CD4-positive, alpha-beta T cell treated with Interleukin-10 for 1 hour (primary cell): Measurements from ENCODE around the gene TTC39C.
"Not testable (repeated sequence)": the region's sequence is repeated elsewhere in the genome, so short reads cannot be mapped to it uniquely, and the experiment has no call there.

ENCODE experiments used
- DNase-seq: peaks from one replicate; pipeline ENCODE4 v3.0.0-alpha.2; 2020

Gene TTC39C

DNA sequence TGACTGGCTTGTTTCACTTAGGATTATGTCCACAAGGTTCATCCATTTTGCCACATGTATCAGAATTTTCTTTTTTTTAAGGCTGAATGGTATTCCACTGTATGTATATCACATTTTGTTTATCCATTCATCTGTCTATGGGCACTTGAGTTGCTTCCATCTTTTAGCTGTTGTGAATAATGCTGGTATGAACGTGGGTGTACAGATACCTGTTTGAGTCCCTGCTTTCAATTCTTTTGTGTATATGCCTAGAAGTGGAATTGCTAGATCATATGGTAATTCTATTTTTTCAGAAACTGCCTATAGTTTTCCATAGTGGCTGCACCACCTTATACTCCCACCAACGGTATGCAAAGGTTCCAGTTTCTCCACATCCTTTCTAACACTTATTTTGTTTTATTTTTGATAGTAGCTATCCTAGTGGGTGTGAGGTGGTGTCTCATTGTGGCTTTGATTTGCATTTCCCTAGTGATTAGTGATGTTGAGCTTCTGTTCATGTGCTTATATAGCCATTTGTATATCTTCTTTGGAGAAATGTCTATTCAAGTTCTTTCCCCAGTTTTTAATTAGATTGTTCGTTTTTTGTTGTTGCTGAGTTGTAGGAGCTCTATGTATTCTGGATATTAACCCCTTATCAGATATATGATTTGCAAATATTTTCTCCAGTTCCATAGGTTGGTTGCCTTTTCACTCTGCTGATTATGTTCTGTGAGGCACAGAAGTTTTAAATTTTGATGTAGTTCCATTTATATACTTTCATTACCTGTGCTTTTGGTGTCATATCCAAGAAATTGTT lies 40.7 kb downstream of the TTC39C start:
- DNase-seq, result no peak

DNA sequence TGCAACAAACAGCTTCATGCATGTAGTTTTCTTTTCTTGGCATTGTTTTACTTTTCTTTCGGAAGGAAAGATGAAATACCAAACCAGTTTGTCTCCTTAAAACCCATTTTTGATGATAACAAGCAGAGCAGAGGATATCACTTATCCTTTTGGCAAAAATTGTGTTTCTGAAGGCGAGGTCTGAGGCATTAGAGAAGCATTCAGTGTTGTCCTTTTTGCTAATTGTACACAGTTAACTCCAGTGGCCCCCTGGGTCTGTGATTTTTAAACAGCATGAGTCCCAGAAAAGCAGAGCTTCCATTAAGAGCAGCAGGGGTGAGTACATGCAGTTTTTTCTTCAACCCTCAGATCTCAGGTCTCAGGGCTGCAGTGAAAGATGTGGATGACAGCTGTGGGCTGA lies 41.3 kb downstream of the TTC39C start:
- DNase-seq, result no peak

DNA sequence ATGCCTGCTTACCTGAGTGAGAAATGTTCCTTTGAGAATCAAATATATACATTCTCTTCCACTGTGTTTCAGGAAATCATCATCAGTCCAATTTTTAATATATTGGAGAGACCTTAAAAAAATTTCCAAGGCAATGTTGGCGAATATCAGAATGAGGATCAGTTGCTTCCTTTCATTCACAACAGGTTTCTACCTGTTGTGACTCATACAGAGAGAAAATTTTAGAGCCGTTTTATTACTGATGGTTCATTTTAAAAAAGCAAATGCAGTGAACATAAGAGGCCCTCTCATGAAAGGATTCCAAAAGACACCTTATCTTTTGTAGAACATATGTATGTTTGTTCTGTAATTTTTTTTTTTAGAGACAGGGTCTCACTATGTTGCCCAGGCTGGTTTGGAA lies 42.0 kb downstream of the TTC39C start:
- no peak for DNase-seq

GRCh38 chr18:24057804-24058203 lies 43.2 kb downstream of the TTC39C start:
- DNase-seq, result no peak

GRCh38 chr18:24059385-24059784 lies 44.8 kb downstream of the TTC39C start:
- not testable (repeated sequence) for DNase-seq

DNA sequence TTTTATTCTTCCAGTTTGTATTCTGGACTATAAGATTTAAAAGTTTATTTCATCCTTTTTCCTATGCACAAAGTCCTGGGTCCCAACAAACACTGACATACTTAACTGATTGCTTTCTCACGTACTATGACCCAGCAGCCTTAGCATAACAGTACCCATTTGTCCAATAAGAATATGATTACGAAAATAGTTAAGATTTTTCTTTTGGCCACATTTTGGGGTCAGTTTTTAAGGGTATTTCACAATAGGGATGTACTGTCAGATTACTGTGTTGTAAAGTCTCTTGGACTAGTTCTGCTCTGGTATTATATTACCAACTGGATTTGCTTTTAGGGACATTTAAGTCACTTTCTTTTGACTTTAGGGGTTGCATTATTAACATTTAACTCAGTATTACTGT lies 46.1 kb downstream of the TTC39C start:
- no peak for DNase-seq

- DNase-seq, result no peak
These were observed 48.7 kb downstream of the TTC39C start for GRCh38 chr18:24063121-24063731.

DNA sequence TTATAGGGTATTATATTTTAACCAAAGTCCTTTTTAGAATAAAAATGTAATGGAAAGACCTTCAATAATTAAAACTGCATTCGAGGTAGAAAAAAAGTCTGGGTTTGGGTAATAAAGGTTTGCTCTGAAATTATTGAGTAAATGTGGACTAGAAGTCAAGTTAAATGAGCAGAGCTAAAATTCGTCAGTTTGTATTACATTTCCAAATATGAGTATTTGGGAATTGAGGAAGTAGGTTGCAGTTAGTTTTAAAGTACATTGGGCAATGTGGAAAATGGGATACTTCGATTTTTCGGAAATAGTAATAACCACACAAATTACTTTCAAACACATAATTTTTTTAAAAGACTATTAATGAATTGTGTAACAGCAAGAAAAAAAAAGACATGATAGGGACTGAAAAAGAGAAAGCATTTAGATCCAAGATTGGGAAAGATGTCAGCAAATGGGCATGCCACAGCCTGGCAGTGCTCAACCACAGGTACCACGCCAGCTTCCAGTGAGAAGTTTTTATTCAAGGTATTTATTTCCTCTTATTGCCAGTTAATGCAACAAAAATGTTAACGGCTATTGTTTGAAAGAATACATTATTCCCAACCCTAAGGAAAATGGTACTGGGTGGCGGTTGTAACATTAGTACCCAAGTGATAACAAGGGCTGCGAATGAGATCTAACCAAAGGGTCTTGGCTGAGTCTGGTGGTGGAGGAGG lies 50.0 kb downstream of the TTC39C start:
- DNase-seq, result no peak

DNA sequence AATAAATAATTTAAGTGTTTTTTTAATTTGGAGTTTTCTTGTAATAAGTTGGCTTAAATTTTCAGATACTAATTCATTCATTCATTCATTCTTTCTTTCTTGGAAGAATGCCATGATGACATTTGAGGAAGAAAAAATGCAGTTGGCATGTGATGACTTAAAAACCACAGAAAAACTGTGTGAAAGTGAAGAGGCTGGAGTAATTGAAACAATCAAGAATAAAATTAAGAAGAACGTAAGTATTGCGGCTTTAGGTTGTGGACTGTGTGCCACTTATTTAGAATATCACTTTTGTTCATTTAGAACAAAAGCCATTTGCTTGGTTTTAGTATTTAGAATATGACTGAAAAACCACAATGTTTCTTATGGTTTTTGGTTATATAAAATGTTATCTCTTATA lies 51.4 kb downstream of the TTC39C start:
- DNase-seq, result no peak

DNA sequence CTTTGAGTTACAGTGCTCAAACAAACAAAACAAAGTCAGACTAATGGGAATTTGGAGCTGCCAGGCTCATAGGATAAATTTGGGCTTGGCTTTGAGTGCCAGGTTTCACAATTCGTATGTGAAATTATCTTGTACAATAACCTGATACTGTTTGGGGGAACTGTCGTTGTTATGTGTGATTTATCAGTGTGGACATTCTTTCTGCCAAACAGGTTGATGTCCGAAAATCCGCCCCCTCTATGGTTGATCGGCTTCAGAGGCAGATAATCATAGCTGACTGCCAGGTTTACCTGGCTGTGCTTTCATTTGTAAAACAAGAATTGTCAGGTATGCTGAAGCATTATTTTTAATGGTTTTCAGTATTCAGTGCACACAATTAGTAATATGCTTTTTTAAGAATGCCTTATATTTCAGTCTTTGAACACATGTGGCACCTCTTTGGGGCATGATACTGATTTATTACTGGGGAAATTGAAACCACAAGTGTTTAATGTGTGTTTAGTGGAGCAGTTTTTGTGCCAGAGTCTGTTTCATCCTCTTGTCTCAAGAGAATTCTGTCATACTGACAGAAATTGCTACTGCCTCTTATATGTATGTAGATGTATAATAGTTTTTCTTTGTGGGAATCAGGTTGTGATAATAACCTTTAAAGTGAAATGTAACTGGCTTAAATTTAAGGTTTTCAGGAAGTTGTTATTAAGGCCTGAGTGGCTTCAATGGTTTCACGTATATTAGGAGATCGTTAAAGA lies 54.6 kb downstream of the TTC39C start:
- DNase-seq, result no peak

- no peak for DNase-seq
These were observed 56.5 kb downstream of the TTC39C start for GRCh38 chr18:24071029-24071428.

GRCh38 chr18:24071779-24072178 lies 57.2 kb downstream of the TTC39C start:
- no peak for DNase-seq

GRCh38 chr18:24072743-24073142 lies 58.2 kb downstream of the TTC39C start:
- no peak for DNase-seq

- no peak for DNase-seq
These were observed 59.2 kb downstream of the TTC39C start for GRCh38 chr18:24073791-24074190.

- DNase-seq, result not testable (repeated sequence)
These were observed 60.2 kb downstream of the TTC39C start for GRCh38 chr18:24074757-24075156.

- peak; percentile 40 for DNase-seq
These were observed 61.4 kb downstream of the TTC39C start for GRCh38 chr18:24075767-24076597.

GRCh38 chr18:24076950-24077349 lies 62.4 kb downstream of the TTC39C start:
- no peak for DNase-seq

DNA sequence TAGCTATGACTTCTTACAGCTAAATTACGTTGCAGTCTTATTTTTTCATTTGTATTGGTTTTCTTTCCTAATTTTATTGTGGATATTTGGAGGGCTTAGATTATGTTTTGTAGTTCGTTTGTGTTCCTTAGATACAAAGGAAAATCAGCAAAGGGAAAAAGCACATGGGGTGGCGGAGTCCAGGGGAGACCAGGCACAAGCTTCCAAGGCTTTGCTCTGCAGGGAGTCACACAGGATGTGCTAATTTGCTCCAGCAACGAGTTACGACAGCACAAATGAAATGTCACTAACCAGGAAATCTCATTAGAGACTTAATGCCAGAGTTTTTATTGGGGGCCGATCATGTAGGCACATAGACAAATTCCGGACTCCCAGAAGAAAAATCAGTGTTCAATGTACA lies 63.8 kb downstream of the TTC39C start:
- no peak for DNase-seq

- DNase-seq, result peak; percentile 13
These were observed 66.3 kb downstream of the TTC39C start for GRCh38 chr18:24080861-24081260.

DNA sequence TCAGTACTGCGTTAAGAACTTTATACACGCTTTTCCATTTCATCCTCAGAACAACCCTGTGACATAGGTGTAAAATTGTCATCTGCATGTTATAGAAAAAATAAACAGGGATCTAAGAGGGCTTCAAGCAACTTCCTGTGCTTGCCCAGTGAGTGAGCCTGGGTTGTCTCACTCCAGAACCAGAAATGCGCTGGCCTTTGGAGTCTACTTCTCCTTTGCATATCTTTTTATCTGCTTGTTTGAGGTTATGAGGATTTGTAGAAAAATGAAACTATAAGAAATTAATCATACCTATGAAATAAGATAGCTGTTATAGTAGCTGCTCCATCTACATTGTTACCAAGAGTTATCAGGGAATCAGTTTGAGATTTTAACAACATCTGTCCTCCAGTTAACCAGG lies 69.0 kb downstream of the TTC39C start:
- DNase-seq, result no peak

GRCh38 chr18:24086082-24086481 lies 71.5 kb downstream of the TTC39C start:
- no peak for DNase-seq

- DNase-seq, result no peak
These were observed 74.5 kb downstream of the TTC39C start for GRCh38 chr18:24089076-24089475.
